ENCODE data around the gene KRTAP6-2.

DNA sequence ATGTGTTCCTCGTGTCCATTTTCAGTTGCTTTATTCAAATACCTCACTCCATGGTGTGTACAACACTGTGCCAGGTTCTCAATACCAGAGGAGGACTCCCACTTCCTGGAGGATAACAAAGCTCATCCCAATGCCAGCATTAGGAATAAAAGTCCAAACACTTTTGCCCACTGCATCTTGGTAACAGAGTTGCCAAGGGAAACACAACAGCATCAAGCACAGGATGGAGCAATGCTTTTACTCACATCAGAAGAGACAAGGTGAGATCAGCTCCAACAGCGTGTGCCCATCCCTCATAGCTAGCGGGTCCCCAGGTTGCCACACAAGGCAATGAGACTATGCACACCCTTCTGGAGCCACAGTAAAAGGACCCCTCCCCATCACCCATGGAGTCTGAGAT lies 24.7 kb upstream of the KRTAP6-2 start:
- no peak for TF ChIP-seq EZH2 (IDR thresholded peaks at IDR 0.05; ENCODE audit: borderline replicate concordance, low read depth, low read length, poor library complexity, severe bottlenecking)
- TF ChIP-seq, protein P1, sequence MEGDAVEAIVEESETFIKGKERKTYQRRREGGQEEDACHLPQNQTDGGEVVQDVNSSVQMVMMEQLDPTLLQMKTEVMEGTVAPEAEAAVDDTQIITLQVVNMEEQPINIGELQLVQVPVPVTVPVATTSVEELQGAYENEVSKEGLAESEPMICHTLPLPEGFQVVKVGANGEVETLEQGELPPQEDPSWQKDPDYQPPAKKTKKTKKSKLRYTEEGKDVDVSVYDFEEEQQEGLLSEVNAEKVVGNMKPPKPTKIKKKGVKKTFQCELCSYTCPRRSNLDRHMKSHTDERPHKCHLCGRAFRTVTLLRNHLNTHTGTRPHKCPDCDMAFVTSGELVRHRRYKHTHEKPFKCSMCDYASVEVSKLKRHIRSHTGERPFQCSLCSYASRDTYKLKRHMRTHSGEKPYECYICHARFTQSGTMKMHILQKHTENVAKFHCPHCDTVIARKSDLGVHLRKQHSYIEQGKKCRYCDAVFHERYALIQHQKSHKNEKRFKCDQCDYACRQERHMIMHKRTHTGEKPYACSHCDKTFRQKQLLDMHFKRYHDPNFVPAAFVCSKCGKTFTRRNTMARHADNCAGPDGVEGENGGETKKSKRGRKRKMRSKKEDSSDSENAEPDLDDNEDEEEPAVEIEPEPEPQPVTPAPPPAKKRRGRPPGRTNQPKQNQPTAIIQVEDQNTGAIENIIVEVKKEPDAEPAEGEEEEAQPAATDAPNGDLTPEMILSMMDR (conservative IDR thresholded peaks at IDR 0.05; ENCODE audit: low read depth, low read length): no peak

Measured in A673 (cell line).